Measurements from ENCODE around the gene FGF3.

DNA sequence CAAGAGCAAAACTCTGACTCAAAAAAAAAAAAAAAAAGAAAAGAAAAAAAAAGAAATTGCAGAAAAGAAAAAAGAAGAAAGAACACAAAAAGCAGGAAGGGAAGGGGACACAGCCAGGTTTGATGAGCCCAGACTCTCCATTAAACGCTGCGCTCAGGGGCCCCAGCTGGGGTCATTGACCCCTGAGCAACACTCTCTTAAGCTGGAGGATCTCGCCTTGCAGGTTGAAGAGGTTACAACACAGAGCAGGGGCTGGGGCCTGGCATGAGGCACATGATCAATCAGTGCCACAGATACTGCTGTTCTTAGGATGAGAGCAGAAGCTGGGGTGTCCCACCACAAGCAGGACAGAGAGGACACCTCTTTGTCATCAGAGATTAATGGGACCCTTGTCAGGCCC, 7.8 kb downstream of the FGF3 start:
- no peak for TF ChIP-seq CTCF (IDR thresholded peaks at IDR 0.05; ENCODE audit: poor library complexity, severe bottlenecking)
- no peak for TF ChIP-seq MXI1 (conservative IDR thresholded peaks at IDR 0.05; ENCODE audit: poor library complexity, severe bottlenecking)
- TF ChIP-seq RAD21 (conservative IDR thresholded peaks at IDR 0.05): no peak
- TF ChIP-seq EZH2 (IDR thresholded peaks at IDR 0.05; ENCODE audit: borderline replicate concordance, insufficient read depth, low read length, poor library complexity, severe bottlenecking): no peak

All from neural cell (in vitro differentiated cells).